Activated CD4-positive, CD25-positive, alpha-beta regulatory T cell treated with anti-CD3 and anti-CD28 coated beads, Interleukin-2, amount 50 U/mL, for 24 hours (primary cell): ENCODE data around the gene DUSP5.
A peak's percentile ranks its signal among the peaks of the same experiment; 100 is the strongest.

ENCODE experiments used
- ATAC-seq, 2 donors: fragments of 150-1000 bp; cut with Tn5 transposase; one replicate each; pipeline ENCODE4 v1.10.0; 2021; ENCODE audit warnings: mild to moderate bottlenecking in 1 of 2, moderate library complexity in 1 of 2

Gene DUSP5

DNA sequence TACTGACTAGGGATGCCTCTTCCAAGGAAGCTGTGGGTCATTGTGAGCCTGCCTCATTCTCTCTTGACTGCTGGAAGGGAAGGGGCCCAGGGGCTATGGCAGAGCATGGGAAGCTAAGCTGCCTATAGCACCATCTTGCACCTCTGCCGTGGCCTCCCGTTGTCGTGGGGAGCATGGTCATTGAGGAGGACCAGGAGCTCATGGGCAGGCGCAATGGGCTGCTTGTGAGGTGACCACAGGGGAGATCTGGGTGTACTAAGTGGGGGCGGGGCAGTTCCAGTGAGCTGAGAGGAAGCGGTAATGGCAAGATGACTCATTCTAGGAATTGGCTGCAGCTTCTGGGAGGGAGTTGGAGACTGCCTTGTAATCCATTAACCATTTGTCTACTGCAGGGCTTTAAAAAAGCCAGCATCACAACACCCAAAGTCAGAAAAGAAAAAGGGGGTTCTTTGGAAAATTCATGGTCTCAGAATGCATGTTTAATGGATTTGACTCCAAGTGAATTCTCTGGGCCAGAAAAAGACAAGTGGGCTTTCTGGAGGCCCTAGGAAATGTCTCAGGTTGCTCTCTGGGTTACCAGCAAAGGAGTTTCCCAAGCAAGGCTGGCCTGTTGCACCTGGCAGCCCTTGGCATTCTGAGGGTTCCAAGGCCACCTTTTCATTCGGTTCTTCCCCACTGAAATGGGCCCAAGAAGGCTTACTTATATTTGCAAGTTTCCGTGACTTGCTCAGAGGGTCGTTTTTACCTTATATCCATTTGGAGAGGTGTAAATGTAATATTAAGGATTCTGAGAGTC is 3.6 kb downstream of the DUSP5 start:
- no peak for ATAC-seq

DNA sequence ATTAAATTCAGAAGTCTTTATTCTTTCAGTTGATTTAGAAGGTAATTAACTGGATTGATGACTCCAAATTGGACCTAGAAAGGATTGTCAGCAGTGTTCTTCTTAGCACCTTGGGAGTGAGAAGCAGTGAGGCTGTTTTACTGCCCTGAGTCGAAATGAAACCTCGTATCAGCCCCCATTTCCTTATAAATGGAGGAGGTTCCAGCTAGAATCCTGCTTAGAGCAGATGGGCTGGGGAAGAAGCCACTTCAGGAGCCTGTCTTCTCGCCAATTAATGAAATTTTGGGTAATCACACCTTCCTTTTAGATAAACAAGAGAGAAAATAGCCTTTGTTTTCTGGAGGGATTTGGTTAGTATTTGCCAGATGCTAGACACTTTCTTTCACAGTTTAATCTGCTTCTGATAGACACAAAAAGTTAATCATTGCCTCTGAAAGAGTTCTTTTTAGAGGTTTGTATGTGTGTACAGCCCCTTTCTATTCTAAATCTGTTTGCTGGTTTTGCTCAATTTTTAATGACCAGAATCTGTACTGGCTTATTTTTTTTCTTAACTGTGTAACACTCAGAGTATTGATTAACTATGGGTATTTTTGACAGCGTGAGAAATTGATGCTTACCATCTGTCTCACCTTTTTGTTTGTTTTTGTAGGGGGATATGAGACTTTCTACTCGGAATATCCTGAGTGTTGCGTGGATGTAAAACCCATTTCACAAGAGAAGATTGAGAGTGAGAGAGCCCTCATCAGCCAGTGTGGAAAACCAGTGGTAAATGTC is 4.6 kb downstream of the DUSP5 start:
- no peak for ATAC-seq

DNA sequence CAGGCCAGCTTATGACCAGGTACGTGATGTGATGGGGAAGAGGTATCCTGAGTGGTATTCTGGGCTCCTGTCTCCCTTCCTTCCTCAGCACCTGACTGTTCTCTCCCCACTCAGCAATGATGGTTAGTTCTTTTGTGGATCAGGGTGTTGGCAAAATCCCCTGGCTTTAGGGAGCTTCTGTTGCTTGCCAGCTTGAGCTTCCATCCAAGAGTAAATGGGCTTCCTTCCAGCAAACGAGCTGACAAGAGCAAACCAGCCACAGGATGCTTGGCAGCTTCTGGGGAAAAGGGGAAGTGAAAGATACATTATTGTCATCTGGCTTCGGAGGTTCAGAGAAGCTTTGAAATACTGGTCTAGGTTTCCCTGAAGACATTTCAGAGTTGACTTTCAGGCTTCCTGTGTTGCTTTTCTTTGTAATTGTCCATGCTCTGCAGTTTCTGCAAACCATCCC is 5.2 kb downstream of the DUSP5 start:
- ATAC-seq, result no peak

DNA sequence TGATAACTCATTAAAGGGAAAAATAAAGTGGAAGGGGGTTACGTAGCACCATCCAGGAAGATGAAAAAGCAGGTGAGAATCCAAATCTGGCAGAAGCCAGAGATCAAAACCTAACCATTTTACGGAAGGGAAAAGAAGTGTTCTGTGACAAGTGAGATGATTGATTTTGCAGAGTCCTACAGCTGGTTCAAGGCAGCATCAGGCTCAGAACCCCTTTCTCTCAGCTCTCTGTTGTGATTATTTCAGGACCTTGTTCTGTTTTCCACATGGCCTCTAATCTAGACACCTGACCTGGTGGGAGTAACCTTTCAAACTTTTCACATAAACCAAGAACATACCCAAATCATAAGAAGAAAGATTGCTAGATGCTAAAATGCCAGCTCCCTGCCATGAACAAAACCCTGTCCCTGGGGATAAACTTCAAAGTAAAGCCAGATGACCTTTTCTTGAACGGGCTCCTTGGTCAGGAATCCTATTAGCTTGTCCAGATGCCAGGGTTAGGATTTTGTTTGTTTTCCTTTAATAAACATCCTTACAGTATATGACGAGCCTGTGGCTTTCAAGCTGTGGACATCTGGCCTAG is 5.9 kb downstream of the DUSP5 start:
- ATAC-seq, result no peak

DNA sequence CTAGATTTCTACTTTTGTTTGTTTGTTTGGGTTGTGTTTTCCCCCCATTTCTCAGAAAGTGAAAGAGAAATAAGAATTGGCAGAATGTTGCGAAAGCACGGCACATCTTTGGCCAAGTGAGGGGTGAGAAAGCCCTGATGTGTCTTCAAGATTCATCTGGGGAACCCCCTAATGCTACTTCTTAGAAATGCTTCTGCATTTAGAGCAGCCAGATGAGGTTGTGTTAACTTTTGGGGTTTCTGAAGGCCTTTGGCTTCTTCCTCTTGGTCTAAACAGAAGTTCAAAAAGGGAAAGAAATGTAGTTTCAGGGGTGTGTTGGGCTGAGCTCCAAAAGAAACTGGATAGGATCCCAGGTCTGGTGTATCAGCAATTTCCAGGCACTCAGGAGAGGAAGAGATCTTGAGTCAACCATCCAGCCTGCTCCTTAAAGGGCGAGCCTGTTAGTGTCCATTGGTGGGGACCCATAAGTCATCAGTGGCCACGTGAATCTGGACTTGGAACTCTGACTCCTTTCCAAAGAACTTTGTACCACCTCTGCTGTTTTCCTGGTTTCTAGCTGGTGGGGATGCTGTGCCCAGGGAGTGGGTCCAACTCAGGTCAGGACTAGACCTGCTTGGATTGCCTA is 6.5 kb downstream of the DUSP5 start:
- peak; percentile 84 to 88 for ATAC-seq

DNA sequence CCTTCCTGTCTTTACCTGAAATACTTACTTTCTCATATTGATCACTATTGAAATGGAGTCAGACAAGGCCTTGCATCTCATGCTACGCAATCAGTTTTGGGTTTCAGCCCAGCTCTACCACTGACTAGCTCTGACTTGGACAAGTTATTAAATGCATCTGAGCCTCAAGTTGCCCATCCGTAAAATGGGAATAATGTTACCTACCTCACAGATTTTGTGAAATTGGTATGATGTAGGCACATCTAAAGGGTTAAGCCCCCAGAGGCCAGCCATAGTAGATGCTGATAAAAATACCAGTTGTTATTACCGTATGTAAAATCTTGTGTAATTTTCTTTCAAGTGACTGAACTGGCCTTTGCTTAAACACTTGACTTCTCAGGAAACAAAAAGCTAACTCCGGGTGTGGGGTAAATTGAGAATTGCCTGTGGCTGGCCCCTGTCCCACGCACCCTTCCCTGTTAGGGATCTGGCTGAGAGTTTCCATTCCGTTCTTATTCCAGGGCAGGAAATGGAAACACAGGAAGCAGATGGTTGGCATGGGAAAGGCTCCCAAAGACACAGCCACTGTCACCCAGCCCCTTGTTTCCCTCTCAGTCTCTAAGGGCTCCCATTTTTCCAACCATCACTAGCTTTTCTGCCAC is 7.5 kb downstream of the DUSP5 start:
- ATAC-seq, result no peak

DNA sequence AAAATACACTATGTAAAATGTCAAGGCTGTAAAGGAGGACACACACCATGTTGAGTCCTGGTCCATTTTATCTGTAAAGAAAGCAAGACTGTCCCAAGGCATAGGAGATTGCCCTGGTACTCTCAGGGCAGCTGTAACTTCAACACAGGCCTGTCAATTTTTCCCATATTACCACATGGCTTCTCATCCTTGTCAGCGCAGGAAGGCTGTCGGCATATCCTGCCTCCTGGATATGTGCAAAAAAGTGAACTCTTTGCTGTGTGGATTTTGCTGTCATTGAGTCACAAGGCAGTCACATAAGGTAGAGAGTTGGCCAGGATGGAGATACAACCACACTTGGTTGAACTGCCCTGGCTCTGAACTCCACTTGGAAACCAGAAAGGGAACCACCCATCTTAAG is 8.7 kb downstream of the DUSP5 start:
- ATAC-seq, result no peak

DNA sequence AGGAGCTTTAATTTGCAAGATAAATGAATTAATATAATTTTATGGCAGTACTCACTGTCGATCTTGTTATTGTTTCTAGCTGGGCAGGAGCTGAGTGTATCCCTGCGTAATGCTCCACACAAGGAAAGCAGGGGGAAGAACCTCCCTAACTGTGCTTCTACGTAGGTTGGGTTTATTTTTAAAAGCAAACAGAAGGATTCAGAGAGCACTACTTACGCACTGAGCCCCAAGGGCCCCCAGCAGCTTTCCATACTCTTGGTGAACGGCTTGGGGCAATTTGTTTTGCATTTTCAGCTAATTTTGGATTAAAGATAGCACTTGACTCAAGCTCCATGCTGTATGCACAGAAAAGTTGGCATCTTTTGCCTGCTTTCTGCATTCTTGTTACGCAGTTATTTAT is 9.6 kb downstream of the DUSP5 start:
- no peak for ATAC-seq

DNA sequence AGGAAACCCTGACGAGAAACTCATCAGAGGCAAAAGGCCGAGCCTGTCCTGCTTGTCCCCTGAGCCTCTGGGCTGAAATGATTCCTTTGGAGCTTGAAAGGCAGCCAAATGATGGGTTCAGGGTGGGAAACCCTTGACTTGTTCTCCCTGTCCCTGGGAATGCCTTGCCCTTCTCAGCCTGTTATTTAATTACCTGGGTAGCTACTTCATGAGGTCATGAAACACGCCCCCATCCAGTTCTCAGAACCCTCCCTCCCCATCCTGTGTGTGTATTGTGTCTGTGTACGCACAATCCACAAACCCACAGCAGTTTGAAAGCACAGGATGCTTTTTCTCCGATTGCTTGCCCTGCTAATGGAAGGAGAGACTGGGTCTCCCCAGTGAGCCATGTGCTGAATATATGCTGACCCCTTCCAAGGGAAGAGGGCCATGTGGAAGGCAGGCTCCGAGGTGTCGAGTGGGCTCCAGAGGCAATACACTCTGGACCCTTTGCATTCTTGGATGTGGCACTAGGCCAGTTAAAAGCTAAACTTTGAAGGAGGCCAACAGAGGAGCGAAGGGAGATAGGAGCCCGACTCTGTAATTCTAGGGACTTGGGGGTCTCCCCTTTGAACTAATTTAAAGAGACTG is 10.6 kb downstream of the DUSP5 start:
- ATAC-seq, result no peak

DNA sequence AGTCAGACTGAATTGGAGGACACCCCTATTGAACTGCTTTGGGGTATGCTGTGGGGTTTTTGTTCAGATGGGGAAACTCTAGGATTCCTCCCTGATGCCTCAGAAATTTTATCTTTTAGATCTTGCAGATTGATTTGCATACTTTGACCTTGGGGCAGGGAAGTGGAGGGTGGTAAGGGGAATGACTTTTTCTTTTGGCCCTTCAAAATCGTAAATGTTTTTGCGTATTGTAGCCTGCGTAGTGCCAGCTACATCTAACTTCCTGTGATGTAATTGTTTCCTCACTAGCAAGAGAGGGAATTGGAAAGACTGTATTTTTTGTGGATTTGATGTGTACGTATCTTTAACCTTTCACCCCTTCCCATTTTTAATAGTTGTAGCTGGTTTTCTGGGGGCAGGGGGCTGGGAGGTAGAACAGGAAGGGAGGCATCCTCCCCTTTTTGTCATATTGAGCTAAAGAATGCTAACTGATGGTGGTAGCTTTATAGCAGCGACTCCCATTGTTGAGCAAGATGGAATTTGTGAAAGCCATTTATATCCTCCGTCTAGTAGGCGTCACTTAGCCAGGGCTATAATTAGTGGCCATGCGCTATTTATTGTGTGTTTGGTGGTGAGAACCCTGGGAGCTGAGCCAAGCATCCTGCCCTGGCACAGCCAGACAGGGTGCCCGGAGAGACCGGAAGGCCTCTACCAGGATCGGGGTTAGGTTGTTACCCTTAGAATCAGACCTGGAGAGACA is 11.3 kb downstream of the DUSP5 start:
- no peak for ATAC-seq

DNA sequence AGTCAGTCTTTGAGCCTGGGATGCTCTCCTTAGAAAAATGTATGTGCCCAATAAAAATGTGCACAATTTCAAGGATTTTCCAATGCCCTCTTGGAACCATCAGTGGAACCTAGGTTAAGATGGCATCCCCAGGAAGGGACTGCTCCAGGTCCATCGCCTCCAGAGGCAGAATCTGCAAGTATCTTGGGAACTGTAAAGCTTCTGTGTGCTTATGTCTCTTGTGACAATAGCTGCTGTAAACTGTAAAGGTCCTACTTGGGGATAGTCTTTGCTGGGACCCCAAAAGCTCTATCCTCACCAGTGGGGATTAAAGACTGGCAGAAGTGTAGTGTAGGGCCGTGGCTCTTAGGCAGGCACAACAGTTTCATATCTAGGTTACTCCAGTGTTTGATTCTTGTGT is 11.9 kb downstream of the DUSP5 start:
- ATAC-seq, result no peak

DNA sequence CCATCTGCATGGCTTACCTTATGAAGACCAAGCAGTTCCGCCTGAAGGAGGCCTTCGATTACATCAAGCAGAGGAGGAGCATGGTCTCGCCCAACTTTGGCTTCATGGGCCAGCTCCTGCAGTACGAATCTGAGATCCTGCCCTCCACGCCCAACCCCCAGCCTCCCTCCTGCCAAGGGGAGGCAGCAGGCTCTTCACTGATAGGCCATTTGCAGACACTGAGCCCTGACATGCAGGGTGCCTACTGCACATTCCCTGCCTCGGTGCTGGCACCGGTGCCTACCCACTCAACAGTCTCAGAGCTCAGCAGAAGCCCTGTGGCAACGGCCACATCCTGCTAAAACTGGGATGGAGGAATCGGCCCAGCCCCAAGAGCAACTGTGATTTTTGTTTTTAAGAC is 12.4 kb downstream of the DUSP5 start:
- ATAC-seq, result no peak

DNA sequence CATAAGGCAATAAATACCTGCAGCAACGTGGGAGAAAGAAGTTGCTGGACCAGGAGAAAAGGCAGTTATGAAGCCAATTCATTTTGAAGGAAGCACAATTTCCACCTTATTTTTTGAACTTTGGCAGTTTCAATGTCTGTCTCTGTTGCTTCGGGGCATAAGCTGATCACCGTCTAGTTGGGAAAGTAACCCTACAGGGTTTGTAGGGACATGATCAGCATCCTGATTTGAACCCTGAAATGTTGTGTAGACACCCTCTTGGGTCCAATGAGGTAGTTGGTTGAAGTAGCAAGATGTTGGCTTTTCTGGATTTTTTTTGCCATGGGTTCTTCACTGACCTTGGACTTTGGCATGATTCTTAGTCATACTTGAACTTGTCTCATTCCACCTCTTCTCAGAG is 13.0 kb downstream of the DUSP5 start:
- no peak for ATAC-seq

DNA sequence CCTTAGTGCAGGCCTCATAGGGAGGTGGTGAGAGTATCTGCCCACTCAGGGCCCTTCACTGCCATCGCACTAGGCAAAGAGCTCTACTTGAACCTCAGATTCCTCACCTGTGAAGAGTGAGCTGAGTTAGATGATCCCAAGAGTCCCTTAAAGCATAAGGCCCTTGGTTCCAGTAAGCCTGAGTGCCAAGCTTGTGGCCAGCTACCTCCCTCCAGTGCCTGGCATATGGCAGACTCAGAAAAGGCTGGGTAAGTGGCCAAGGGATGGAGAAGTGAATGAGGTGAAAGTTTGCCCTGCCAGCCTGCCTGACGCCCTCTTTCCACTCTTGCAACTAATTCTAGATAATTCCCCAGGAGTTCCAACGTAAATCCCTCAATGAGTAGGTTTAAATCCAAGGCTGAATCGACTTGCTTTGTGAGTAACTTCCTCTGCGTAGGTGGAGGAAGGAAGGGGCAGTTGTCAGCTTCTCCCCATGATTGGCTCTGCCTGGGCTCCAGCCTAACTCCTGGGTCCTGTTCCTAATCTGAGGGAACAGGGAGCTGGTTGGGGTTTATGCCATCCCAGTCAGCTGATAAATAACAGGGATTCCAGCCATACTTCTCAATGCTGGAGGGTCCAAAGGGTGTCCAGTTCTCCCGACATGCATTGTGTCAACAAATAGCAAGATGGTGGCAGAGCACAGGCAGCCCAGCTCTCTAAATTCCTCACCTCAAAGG is 14.2 kb downstream of the DUSP5 start:
- ATAC-seq, result no peak

DNA sequence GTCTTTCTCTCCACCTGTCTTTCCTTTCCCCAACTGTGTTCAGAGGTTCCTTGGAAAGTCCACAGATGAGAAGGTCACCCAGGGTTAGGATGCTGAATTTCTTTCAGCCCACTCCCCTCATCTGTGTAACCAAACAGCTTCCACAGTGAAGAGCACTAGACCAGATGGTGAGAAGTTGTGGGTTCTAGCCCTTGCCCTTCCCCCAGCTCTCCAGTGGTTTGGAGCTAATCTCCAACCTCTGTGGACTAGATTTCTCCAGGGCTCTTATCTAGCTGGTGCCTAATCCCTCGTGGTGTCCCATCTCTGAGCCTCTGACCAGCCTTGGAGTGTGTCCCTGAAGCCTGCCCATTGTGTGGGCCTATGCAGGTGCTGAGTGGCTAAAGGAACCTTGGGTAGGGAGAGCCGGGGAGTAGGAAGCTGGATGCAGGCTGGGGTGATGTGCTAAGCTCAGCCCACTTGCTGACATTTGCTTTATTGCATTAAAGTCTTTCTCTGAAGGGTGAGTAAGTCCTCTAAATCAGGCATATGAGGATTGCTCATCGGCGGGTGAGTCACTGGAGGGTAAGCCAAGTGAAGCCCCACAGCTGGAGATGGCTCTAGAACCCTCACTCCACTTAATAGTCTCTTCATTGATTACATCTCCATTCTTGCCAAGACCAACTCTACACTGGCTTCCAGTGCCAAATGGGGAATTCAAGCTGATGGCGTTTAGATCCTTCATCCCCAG is 14.9 kb downstream of the DUSP5 start:
- peak; percentile 99 to 100 for ATAC-seq

DNA sequence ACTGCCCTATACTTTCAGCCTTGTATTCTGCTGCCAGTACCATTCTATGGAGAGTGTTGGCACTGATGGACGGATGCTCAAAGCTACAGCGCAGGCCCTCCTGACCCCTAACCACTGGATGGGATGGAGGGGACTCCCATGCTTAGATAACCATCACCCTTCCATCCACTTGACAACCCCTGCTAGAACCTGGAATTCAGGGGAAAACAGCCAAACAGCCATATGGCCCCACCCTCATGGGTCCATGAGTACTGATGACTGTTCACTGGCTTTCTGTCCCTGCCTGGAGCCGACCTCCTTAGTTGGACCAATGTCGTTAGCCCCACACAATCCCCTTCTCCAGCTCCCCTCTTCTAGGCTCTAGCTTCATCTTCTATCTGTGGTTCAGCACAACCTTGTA is 16.2 kb downstream of the DUSP5 start:
- no peak for ATAC-seq

DNA sequence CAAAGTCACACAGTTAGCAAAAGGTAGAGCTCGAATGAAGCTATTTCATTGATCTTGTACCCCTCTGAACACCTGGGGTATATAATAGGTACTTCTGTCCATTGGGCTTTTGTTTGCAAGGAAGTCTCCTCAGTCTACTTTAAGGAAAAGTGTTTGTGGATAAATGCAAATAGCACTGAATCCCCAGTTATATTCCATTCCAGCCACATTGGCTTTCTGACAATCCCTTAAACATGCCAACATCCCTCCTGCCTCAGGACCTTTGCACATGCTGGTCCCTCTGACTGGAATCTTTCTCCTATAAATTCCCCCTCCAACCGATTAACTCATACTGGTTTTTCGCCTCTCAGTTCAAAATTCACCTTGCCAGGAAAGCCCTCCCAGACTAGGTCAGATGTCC is 17.1 kb downstream of the DUSP5 start:
- no peak for ATAC-seq

DNA sequence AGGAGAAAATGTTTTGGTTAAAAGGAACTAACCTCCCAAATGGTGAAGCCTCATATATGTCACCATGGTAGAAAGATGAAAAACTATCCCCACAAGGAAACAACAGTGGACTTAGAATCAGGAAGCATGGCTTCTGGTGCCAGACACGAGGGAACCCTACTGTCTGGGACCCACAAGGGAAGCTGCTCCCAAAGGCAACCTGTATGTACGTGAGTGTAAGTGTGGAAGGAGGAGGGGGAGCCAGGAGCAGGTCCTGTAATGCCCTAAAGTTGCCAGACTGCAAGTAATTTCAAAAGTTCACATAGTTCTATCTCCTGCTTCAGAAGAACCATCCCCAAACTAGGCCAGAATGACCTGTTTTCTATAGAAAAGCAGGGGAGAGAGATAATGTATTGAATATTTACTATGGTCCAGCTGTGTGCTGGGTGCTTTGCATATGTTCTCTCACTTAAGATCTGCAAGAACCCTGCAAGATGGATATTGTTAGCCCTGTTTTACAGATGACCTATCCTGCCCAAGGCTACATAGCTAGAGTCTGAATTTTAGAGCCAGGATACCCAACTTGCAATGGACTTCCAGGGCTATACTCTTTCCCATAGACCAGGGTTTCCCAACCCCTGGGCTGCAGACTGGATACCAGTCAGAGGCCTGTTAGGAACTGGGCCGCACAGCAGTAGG is 19.2 kb downstream of the DUSP5 start:
- no peak for ATAC-seq

DNA sequence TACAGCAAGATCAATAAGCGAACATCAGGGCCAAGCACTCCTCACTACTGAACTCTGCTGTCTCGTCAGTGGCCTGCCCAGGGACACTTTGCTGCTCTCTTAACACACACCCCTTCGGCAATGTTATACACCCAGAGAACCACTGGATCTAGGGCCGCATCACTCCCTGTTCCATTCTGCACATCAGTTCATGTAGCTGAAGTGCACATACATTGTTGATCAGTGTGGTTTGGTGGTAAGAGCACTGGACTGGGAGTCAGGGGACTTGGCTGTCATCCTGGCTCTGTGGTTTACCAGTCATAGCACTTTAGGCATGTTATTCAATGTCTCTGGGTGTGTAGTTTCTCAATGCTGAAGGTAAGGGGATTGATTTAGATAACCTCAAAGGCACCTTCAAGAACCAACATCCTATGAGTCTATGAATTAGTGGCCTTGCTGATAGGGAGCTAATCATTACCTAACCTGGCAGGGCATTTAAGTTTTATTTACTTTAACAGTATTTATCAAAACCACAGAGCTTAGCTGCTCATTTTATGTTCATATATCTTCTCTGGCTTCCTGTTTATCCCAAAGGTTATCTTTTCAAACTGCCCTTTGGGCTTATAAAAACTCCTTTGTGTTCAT is 24.8 kb downstream of the DUSP5 start:
- peak; percentile 64 to 70 for ATAC-seq
